Glomerular visceral epithelial cell (primary cell): Measurements from ENCODE around the gene ADCY2.
"Not testable (repeated sequence)": the region's sequence is repeated elsewhere in the genome, so short reads cannot be mapped to it uniquely, and the experiment has no call there.

Experiments
- DNase-seq: peaks from one replicate; pipeline ENCODE4 v3.0.0-alpha.2; 2016; ENCODE audit errors: extremely low spot score

Gene ADCY2

GRCh38 chr5:7395432-7395946 is 449 bp upstream of the ADCY2 start:
- no peak for DNase-seq

GRCh38 chr5:7396713-7397454 is 946 bp downstream of the ADCY2 start:
- DNase-seq, result no peak

- no peak for DNase-seq
Observed at GRCh38 chr5:7397937-7398336, 2.0 kb downstream of the ADCY2 start.

GRCh38 chr5:7398596-7399280 is 2.8 kb downstream of the ADCY2 start:
- no peak for DNase-seq

- DNase-seq, result no peak
Observed at GRCh38 chr5:7405277-7405676, 9.3 kb downstream of the ADCY2 start.

DNA sequence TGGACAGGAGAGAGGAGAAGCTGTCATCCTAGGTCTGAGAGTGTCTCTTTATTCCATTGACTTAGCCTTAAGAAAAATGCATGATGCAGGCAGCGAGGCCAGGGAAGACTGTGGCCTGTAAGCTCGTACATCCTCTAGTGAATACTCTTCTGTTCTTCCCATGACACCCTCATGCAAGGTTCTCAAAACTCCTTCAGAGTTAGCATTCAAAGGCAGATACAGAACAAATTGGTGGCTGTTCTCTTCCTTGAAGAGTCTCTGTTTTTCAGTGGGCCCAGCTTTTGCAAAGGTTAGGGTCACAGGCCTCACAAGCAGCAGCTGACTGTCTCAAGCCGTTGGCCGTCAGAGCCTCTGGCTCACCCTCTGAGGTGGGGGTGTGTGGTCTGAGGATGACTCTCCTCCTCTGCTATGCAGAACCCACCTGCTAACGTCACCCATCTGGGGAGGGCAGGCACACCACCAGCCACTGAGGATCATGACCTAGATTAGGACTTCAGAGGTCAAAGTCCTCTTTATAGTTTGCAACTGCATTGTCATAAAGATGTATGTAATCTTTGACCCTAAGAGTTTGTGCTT is 15.1 kb downstream of the ADCY2 start:
- no peak for DNase-seq

DNA sequence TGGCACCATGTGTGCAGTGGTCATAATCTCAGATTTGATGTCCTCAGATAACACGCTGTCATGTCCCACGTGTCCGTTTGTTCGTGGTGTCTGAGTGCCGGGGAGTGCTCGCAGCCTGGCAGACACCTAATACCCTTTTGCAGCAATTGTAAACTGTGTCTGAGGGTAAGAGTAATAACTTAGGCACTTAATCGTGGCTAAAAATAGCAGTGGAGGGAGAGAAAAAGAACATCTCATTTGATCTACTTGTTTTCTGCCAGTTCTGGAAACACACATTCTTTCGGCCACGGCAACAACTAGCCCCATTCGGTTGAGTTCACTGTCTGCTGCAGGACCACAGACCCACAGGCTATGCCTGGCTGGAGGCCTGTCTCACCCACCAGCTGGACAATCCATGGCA is 16.5 kb downstream of the ADCY2 start:
- DNase-seq, result no peak

GRCh38 chr5:7415123-7415522 is 19.2 kb downstream of the ADCY2 start:
- no peak for DNase-seq

DNA sequence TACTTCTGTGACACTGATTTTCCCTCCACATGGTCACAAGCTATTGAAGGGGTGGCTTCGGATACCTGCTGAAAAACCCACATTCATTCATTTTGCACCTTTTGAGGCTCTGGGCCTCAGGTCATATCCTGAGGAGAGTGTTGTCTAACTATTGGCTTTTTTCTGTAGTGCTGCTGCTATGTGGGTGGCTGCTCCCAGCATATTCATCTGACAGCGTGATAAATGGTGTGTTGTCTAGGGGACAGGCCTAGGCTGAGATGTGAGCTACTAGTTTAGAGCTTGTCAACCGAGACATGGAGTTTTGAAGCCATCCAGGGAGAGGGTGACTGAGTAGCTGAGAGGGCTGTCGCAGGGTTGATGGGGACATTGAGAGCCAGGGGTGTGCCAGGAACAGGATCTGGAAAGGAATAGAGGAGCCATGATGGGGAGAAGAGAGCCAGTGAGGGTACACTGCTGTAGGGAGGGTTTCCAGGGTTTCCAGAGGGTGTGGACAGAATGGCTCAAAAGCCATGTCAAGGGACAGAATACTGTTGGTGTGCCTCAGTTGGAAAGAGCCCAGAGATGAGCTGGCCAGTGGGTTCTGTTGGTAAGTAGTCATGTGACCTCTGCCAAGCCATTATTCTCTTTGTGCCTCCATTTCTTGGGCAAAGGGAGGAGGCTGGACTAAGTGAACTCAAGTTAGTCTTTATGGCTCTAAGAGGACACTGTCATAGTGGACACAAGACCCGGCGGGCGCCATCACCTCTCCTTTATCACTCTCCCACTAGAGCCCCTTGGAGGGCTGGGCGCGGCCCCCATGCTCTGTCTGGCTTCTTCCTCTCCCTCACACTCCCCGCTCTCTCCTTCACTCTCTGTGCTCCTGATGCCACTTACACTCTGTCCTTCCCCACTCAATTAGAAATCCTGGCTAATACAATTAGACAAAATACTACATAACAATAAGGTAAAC is 19.9 kb downstream of the ADCY2 start:
- no peak for DNase-seq

- no peak for DNase-seq
Observed at GRCh38 chr5:7418276-7418675, 22.3 kb downstream of the ADCY2 start.

DNA sequence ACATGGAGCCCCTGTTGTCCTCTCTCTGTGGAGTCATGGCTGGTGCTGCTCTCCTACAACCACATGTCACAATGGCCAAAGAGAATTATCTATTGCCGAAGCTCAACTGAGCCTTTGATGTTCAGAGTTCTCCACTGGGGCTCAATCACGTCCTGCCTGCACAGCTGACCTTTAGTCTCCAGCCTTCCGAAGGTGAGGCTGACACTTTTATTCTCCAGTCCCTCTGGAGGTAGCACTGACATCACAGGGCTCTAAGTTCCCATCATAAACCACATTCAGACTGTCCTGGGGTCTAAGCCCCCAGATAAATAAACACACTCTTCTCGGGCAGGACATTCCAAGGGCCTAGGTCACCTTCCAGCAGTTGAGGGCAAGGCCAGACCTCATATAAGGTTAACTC is 23.4 kb downstream of the ADCY2 start:
- no peak for DNase-seq

DNA sequence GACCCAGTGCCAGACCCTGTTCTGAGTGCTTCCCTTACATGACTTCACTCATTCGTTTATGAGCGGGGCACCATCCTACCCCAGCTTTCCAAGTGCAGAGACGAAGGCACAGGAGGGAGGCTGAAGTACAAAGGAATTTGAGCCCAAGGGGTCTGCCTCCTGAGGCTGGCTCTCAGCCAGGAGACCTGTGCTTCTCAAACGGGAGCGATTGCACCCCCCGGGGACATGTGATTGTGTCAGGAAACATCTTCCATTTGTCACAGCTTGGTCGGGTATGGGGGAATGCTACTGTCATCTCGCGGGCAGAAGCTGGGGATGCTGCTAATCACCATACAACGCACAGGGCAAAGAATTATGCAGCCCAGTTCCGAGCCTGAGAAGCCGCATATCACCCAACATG is 23.9 kb downstream of the ADCY2 start:
- DNase-seq, result no peak

DNA sequence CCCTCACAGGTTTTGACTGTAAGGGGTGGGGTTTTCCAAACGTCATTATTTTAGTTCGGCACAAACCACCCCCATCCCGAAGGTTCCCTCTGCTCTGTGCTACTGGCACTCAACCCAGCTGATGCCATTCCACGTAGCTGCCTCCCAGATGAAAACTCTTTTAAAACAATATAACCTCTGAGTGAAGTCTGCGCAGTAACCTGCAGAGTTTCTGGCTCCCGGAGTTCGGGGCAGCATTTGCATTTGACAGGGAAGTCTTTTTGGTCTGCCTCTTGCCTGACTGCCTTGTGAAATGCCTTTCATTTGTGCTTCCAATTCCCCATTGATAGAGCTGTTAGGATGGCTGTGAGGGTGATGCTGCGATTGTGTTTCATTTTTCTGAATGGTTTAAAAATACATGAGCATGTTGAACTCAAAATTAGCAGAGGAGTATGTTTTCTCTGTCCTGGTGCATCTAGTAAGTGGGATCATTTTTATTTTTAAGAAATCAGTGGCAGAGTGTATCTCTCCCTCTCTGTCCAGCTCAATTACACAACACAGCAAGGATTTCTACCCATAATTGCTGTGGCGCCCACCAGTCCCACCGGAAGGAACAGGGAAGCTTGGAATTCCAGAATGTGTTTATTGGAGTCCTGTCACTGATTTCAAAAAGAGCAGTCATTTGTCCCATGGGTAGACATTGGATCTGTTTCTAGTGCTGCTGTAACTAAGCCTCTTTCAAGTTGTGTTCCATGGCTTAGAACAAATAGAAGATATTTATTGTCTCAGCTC is 24.8 kb downstream of the ADCY2 start:
- DNase-seq, result no peak

DNA sequence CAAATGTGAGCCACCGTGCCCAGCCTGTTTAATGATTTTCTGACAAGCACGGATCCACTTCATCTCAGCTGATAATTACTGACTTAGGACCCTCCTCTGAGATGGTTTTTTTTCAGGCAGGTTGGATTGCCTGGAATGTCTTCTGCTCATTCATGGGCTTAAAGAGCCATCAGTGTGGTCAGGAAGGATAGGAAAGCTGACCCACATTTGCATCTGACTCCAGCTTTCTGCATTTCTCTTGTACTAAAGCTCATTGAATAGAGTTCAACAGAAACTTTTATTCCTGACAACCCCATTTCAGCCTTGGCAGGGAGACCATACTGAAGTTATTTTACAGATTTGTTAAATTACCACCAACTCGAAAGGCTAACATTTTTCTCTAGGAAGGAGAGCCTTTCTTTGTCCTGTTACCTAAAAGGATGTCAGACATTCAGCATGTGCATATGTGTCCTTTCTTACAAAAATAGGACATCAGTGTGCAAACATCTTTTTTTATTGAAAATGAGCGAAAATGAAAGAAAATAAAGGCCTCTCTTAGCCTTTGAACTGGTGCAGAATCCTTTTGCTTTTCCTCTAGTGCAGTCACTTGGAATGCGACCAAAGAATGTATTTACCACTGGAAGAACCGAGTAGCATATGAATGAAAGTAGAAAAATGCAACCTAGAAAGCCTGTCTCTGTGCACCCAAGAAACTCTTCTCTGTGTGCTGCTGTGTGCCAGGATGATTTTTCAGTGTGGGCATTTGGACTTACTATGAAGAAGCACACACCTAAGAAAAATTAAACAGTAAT is 26.6 kb downstream of the ADCY2 start:
- DNase-seq, result no peak

GRCh38 chr5:7423231-7423630 is 27.3 kb downstream of the ADCY2 start:
- not testable (repeated sequence) for DNase-seq

DNA sequence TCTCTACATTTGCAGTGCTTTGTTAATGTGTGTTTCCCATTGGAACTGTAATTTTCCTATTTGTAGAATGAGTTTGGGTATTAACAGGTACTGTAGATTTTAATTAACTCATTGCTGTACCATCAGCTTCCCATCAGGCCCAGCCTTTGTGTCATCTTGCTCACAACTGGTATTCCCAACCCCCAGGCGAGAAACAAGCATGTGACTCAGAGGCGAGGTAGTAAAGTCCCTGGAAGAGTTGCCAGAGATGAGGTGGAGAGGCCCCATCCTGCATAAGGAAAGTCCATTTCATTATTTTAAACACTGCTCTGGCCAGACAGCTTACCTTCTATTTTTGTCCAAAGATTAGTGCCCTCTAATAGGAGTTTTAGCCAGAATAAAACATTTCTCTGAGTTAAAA is 29.9 kb downstream of the ADCY2 start:
- no peak for DNase-seq

- no peak for DNase-seq
Observed at GRCh38 chr5:7426284-7426683, 30.3 kb downstream of the ADCY2 start.

GRCh38 chr5:7434914-7435313 is 39.0 kb downstream of the ADCY2 start:
- DNase-seq, result no peak

DNA sequence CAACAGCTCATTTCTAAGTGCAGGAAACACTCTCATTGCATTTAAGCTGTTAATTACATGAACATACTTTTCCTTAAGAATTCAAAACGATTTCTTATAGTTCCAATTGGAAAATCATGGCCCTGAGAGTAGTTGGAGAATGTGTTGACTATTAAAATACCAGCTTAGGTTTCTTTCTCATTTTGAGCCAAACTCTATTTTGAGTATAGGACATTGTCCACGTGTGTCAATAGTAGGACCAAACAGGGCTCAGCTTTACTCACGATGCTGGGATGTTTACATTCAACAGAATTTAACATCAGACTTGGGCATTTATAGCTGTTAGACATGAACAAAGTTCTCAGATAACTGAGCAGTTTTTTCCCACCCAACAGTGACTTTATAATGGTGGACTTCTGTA is 39.6 kb downstream of the ADCY2 start:
- DNase-seq, result no peak

GRCh38 chr5:7436521-7436920 is 40.6 kb downstream of the ADCY2 start:
- DNase-seq, result no peak
